ENCODE results near the gene TJP2.
A peak's percentile ranks its signal among the peaks of the same experiment; 100 is the strongest.

Gene TJP2

DNA sequence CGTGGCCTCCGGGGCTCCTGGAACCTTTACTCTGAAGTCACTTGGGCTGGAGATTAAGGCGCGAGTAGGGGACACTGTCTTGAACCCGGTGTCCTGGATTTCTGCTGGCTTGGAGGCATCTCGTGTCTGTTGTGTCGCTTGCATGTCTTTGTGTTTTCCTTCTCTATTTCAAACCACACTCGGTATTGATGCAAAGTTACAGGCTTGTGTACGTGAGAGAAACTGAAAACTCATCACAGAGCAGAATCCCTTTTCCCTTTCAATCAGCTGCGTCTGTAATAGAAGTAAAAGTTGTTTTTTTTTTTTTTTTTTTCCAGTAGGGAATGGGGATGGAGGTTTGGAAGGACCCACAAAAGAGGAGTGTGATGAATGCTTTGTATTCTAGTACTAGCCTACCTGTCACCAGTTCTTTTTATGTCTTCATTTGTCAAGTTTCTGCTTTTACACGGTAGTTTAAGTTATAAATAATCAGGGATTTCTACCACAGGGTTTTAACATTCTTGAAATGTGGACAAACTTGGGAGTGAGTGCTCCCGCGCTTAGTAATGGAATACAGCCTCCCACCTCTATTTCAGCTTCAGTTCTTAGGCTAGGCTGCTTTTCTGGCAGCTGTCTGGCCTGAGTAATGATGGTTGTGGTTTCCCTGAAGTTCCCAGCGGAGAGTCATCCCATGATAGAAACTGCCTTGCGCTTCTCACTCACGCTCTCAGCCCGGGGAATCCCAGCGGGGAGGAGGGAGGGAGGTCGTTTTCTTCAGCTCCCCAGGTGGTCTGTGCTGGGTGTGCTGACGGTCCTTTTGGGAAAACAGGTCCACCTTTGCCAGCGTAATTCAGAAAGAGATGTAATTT, 763 bp downstream of the TJP2 start:
- H3K9me3 Mint-ChIP-seq: no peaks in the 10 kb centered on the region
- H3K4me1 Mint-ChIP-seq: peaks cover 39% of the 10 kb centered on the region
- peak; percentile 65 for DNase-seq
- peak; percentile 87 for ATAC-seq
- H3K36me3 Mint-ChIP-seq (ENCODE audit: low read depth): no peaks in the 10 kb centered on the region
- H3K4me3 Mint-ChIP-seq: peak overlapping the region; percentile 78
- H3K27ac Mint-ChIP-seq: peak overlapping the region; percentile 35
- H3K27me3 Mint-ChIP-seq: peaks cover 52% of the 10 kb centered on the region

DNA sequence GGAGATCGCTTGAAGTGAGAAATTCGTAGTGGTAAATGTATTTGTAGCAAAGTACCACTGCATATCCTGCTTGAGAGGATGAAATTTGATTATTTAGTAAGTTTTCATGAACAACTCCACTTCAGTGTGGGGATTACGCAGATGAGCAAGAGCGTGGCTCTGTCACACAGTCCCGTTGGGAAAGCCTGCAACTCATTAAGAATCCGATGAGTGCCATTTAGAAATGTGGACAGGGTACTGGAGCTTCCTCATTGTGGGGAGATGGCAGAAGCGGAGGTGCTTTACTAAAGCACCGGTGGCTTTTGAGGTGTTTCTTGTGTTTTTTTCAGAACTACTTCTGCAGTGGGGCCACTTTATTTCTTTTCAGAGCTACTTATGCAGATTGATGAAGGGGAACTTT, 1.4 kb downstream of the TJP2 start:
- Mint-ChIP-seq H3K9me3 (no peaks in the 10 kb centered on the region), H3K36me3 (ENCODE audit: low read depth) (no peaks in the 10 kb centered on the region), H3K27ac (peak overlapping the region; percentile 35), H3K4me1 (peaks cover 45% of the 10 kb centered on the region), H3K27me3 (peaks cover 52% of the 10 kb centered on the region), H3K4me3 (peak overlapping the region; percentile 78)
- ATAC-seq: no peak
- DNase-seq: no peak

DNA sequence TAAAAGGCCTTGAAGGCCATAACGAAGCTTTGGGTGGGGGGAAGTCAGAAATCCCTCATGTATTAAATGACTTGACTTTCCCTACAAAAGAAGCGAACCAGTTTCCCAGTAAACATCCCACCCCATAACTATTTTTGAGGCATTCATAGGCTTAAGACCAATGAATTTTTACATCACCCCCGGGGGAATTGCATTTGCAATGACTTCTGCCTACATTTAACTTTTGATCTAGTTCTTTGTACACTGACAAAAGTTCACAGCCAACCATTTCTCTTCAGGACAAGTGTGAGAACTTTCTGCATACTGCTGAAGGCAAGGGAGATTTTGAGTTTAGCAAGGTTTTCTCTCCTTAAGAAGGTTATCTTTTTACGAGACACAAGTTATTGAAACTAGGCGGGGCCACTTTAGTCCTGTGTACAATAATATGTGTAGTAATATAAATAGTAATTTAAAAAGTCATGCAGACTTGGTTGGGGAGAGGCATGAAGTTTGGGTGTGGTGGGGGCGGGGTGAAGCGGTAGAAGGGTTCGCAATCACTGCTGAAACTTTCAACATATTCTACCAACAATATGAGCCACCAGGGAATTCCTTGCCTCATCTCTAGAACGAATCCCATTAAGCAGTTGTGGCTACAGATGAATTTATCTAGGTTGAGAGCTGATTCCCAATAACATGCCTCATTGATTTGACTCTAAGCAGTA, 2.5 kb downstream of the TJP2 start:
- H3K27me3 Mint-ChIP-seq: peaks cover 41% of the 10 kb centered on the region
- H3K9me3 Mint-ChIP-seq: no peaks in the 10 kb centered on the region
- no peaks in the 10 kb centered on the region for H3K36me3 Mint-ChIP-seq (ENCODE audit: low read depth)
- H3K4me1 Mint-ChIP-seq: peaks cover 52% of the 10 kb centered on the region
- ATAC-seq (no peak), DNase-seq (no peak)
- H3K4me3 Mint-ChIP-seq: no peak overlapping the region
- H3K27ac Mint-ChIP-seq: no peak overlapping the region

DNA sequence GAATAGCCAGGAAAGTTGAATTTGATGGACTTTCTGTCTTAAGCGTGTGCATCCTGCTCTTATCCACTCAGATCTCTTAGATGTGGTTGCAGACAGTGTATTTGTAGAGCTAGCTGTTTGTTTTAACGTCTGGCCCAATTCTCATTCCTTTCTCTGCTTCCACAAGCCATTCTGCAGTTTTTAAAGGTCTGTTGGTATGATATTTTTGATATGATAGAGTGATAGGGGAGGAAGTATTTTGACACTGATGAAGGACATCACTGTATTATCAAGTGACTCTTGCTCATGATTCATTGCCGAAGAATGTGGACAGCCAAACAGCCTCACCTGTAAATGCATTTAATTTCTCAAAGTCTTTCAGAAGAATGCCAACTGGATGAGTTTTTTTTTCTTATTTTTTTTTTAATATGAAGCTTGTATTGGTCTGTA, 4.5 kb downstream of the TJP2 start:
- Mint-ChIP-seq H3K4me1 (peaks cover 49% of the 10 kb centered on the region), H3K4me3 (no peak overlapping the region)

DNA sequence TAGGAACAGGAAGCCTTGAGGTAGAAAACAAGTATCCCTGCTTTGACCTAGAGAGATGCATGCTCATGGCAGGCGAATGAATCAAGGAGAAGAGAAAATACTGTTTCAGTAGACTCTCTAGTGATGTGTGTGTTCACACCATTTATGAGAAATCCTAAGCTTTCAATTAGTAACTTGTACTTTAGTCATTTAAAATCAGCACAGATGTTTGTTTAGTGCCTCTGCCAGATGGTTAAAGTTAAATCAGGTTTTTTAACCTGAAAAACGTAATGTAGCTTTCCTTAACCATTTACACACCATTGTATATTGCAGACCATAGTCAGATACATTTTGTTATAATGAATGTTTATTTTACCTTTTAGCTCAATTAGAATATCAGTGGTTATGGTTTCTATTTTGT, 5.0 kb downstream of the TJP2 start:
- Mint-ChIP-seq H3K4me3 (no peak overlapping the region), H3K4me1 (peaks cover 48% of the 10 kb centered on the region), H3K36me3 (ENCODE audit: low read depth) (no peaks in the 10 kb centered on the region), H3K27me3 (peaks cover 26% of the 10 kb centered on the region), H3K27ac (no peak overlapping the region), H3K9me3 (no peaks in the 10 kb centered on the region)
- ATAC-seq (no peak), DNase-seq (no peak)

More for the DNA sequence above, 4.5 kb downstream of the TJP2 start:
- Mint-ChIP-seq H3K9me3 (no peaks in the 10 kb centered on the region), H3K27me3 (peaks cover 27% of the 10 kb centered on the region), H3K36me3 (ENCODE audit: low read depth) (no peaks in the 10 kb centered on the region), H3K27ac (no peak overlapping the region)
- no peak for DNase-seq
- ATAC-seq: no peak

DNA sequence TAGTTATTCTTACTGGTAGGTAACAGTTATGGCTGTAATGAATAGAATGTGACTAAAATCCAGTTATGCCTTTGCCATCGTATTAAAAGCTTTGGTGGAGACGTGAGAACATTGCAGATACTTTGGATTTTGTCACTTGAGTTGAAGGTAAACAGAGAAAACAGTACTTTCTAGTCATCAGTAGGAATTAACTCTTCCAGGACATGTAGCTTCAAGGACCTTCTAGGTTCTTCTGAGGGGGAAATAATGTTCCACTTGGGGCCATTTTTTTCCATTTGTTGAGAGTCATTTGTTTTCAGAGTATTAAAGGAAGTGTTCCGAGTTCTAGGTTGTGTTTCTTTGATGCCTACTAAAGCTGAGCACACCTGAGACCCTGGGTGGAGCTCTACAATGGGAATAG, 6.1 kb downstream of the TJP2 start:
- Mint-ChIP-seq H3K27me3 (peaks cover 21% of the 10 kb centered on the region), H3K4me3 (no peak overlapping the region), H3K27ac (no peak overlapping the region), H3K9me3 (no peaks in the 10 kb centered on the region), H3K4me1 (peaks cover 38% of the 10 kb centered on the region), H3K36me3 (ENCODE audit: low read depth) (no peaks in the 10 kb centered on the region)
- DNase-seq (no peak), ATAC-seq (no peak)

DNA sequence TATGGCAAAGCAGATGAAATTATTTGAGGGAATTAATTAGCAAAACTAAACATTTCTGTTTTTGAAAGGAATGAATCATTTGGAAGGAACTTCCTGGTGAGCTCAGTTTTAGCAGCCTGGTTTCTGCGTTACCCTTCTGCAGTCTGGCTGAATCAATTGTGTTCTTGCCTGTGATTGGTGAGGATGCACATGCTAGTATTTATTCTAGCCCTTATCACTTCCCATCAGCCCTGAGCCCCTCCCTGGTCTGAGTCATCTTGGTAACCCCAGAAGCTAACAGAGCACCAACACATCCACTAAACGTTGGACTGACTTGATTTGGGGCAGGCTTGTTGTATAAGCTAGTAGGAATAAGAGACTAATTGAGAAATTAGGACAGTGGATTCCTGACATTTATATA, 6.6 kb downstream of the TJP2 start:
- peak; percentile 96 for ATAC-seq
- H3K27ac Mint-ChIP-seq: no peak overlapping the region
- H3K4me1 Mint-ChIP-seq: peaks cover 33% of the 10 kb centered on the region
- no peak overlapping the region for H3K4me3 Mint-ChIP-seq
- H3K27me3 Mint-ChIP-seq: peaks cover 16% of the 10 kb centered on the region
- no peaks in the 10 kb centered on the region for H3K9me3 Mint-ChIP-seq
- no peaks in the 10 kb centered on the region for H3K36me3 Mint-ChIP-seq (ENCODE audit: low read depth)
- DNase-seq: peak; percentile 33

DNA sequence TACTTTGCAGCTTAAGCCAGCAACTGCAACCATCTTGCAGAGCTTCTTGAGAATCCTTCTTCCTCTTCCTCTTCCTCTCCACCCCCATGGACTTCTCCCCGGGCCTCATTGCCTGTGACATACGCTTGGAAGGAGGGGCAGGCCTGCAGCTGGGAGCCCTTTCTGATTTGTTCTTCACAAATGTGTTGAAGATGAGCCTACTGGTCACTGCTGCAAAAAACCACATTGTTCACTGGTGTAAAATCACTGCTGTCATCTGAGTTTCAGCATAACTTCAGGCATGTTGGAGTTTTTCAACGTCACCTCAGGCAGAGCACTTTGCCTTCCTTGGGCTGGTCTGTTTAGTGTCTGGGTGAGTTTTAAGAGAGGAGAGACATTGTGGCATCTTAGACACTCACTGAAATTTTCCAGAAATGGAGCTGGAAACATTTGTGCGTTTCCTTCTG, 7.9 kb downstream of the TJP2 start:
- H3K27ac Mint-ChIP-seq: no peak overlapping the region
- no peaks in the 10 kb centered on the region for H3K9me3 Mint-ChIP-seq
- ATAC-seq (no peak), DNase-seq (no peak)
- H3K4me3 Mint-ChIP-seq: no peak overlapping the region
- H3K27me3 Mint-ChIP-seq: peaks cover 8% of the 10 kb centered on the region
- H3K4me1 Mint-ChIP-seq: peaks cover 28% of the 10 kb centered on the region
- no peaks in the 10 kb centered on the region for H3K36me3 Mint-ChIP-seq (ENCODE audit: low read depth)

DNA sequence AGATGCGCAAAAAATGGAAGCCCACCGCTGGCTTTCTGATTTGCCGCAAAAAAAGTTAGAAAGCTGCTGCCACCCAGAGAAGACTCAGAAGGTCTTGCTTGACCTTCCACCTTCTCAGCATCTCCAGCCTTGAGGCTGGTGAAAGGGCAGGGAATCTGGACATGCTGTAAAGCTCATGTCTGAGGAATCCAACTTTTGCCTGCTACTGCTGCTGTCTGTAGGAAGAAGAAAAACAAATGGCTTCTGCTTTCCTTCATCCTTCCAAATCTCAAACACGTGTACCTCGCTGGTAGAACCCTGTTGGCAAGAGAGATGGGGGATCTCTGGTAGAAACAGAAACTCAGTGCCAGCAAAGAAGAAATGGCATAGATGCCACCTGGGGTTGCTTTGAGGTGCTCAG, 10.2 kb downstream of the TJP2 start:
- no peaks in the 10 kb centered on the region for H3K9me3 Mint-ChIP-seq
- DNase-seq (no peak), ATAC-seq (no peak)
- H3K4me1 Mint-ChIP-seq: peaks cover 30% of the 10 kb centered on the region
- peaks cover 2% of the 10 kb centered on the region for H3K27me3 Mint-ChIP-seq
- no peak overlapping the region for H3K27ac Mint-ChIP-seq
- no peaks in the 10 kb centered on the region for H3K36me3 Mint-ChIP-seq (ENCODE audit: low read depth)
- H3K4me3 Mint-ChIP-seq: no peak overlapping the region

DNA sequence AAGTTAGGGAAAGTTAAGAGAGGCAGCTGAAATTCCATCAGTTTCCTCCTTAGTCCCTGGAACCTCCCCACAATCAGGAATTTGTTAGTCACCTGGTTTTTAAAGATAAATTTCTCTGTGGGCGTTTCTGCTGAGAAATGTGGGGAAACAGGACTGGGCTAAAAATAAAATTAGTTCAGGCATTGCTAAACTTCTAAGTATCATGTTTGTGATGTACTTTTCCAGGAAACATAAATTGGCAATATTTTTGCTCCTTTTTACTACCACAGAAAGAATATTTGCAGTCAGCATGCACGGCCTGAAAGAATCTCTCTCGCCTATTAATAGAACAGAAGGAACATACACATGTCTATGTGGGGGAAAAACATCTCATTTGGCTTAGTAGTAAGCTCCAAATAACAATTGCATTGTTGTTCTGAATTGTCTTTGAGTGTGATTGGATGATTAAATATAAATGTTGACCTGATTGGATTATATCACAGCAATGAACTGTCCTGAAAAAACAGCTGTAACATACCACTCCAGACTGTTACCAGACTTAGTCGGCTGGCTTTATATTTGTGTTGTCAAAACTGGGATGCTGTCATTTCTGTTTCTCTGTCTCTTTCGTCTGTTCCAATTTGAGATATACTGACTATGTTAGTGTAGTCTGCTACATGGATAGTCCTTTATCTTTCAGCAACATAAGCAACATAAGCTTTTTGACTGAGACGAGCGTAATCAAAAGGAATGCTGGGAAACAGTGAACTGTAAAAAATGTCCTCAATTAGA, 12.9 kb downstream of the TJP2 start:
- Mint-ChIP-seq H3K9me3 (no peaks in the 10 kb centered on the region), H3K4me3 (no peak overlapping the region), H3K36me3 (ENCODE audit: low read depth) (no peaks in the 10 kb centered on the region), H3K27me3 (no peaks in the 10 kb centered on the region), H3K4me1 (peaks cover 12% of the 10 kb centered on the region), H3K27ac (peak overlapping the region; percentile 10)
- ATAC-seq (no peak), DNase-seq (no peak)

DNA sequence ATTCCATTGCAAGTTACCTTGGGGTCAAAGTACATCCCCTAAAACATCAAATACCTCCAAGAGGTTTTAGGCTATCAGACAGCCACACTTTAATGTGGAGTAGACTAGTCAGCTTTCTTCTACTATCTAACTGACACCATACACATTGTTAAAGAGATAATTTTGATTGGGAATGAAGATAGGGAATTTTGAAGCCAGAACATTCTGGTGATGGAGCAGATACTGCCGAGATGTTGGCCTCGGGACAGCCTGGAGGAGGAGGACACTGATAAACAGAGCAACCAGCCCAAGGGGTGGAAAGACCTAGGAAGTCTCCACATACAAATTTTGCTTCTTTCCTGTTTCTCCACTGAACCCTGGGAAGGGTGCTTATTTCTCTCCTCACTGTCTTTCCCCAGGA, 14.9 kb downstream of the TJP2 start:
- no peaks in the 10 kb centered on the region for H3K27me3 Mint-ChIP-seq
- no peak for ATAC-seq

DNA sequence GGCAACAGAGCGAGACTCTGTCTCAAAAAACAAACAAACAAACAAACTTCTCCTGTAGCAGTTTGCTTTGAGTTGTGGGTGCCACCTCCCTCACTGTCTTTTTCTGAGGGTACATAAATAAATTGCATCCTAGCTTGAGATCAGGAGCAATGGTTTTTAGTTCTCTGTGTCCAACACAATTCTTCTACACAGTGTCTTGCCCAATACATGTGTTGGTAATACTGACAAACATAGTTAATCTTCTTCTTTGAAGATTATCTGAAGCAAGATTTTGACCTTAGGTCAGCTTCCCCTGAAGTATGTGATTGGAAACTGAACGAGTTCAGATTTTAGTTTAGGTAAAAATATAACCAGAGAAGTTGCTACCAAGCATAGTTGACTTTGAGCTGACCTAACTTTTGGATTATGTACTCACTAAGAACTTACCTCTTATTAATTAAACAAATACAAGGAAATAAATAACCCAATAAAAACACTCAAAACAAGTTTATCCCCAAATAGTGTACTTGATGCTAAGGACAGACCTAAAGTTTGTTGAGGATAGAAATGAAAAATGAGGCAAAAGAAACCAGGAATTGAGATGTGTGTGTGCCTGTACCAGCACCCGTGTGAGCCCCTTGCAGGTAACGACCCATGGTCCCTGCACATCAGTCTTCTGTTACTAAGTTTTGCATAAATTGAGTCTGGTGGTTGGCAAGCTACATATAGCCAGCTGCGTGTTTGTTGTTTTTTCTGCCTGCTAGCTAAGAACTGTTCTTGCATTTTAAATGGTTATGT, 16.2 kb downstream of the TJP2 start:
- DNase-seq (no peak), ATAC-seq (no peak)
- no peaks in the 10 kb centered on the region for H3K36me3 Mint-ChIP-seq (ENCODE audit: low read depth)
- no peak overlapping the region for H3K4me3 Mint-ChIP-seq
- H3K4me1 Mint-ChIP-seq: peaks cover 11% of the 10 kb centered on the region
- H3K9me3 Mint-ChIP-seq: no peaks in the 10 kb centered on the region
- H3K27me3 Mint-ChIP-seq: no peaks in the 10 kb centered on the region
- H3K27ac Mint-ChIP-seq: no peak overlapping the region

More for the DNA sequence above, 14.9 kb downstream of the TJP2 start:
- H3K27ac Mint-ChIP-seq: no peak overlapping the region
- no peaks in the 10 kb centered on the region for H3K36me3 Mint-ChIP-seq (ENCODE audit: low read depth)
- DNase-seq: no peak
- no peak overlapping the region for H3K4me3 Mint-ChIP-seq
- no peaks in the 10 kb centered on the region for H3K9me3 Mint-ChIP-seq
- peaks cover 11% of the 10 kb centered on the region for H3K4me1 Mint-ChIP-seq

DNA sequence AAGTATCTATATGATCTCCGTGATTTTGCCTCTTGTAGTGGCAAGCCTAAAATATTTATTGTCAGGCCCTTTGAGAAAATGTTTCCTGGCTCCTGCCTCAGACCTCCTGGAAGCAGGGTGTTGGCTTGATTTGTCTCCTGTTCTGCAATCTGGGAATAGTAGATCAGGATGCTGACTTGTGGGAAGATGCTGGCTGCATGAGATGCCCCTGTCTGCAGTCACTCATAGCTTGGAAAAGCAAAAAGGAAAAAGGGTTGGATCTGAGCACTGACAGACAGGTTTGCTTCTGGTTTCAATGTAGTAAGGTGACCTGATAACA, 16.7 kb downstream of the TJP2 start:
- Mint-ChIP-seq H3K4me1 (peaks cover 11% of the 10 kb centered on the region), H3K36me3 (ENCODE audit: low read depth) (no peaks in the 10 kb centered on the region)

DNA sequence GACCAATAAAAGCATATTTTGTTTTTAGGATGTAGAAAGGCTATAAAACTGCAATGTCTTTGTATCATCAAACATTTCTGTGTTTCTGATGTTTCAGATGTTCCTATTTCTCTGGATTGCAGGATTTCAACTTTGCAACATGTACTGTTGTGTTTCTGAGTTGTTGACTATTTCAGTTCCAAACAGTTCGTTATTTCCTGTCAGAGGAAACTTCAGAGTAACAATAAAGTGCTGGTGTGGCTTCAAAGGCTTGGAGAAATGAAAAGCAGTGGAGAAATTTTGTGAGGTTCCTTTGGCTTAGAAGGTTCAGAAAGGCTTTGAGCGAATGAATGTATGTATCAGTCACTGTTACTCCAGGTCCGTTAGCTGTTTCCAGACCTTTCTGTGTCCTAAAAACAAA, 17.2 kb downstream of the TJP2 start:
- Mint-ChIP-seq H3K36me3 (ENCODE audit: low read depth) (no peaks in the 10 kb centered on the region), H3K27me3 (no peaks in the 10 kb centered on the region), H3K4me3 (no peak overlapping the region), H3K9me3 (no peaks in the 10 kb centered on the region), H3K27ac (no peak overlapping the region), H3K4me1 (peaks cover 11% of the 10 kb centered on the region)
- ATAC-seq (no peak), DNase-seq (no peak)

More for the DNA sequence above, 16.7 kb downstream of the TJP2 start:
- H3K9me3 Mint-ChIP-seq: no peaks in the 10 kb centered on the region
- DNase-seq: no peak
- no peaks in the 10 kb centered on the region for H3K27me3 Mint-ChIP-seq
- ATAC-seq: no peak
- no peak overlapping the region for H3K4me3 Mint-ChIP-seq
- no peak overlapping the region for H3K27ac Mint-ChIP-seq
